Stimulated activated CD4-positive, alpha-beta T cell treated with anti-CD3 and anti-CD28 coated beads, TNF-alpha, amount 100 ng/mL, for 1 hour (primary cell): Measurements from ENCODE around the gene FAM181A.

Source experiments
- DNase-seq, 3 donors: peaks; one replicate each; pipeline ENCODE4 v3.0.0-alpha.2; 2020; ENCODE audit warnings: low read depth in 3 of 3, low spot score in 1 of 3

The FAM181A gene

GRCh38 chr14:93960774-93961438 lies 33.8 kb downstream of the FAM181A start:
- no peak for DNase-seq

DNA sequence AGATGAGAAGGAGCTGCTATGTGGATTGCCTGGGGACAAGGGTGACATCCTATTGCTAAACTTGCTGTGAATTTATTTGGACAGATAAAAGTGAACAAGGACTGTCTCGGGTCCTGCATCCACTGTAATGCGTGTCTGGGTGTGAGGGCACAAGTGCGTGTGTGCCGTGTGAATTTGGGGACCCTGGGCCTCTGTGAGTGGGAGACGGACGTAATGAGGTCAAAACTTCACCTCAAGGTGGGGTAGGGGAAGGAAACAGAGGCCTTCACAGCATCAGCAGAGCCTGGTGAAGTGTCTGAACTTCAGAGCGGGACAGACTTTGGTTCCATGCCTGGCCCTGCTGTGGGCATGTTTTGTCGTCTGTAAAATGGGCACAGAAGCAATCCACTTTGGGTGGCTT lies 34.5 kb downstream of the FAM181A start:
- DNase-seq = no peak

GRCh38 chr14:93962701-93963601 lies 35.8 kb downstream of the FAM181A start:
- no peak for DNase-seq

GRCh38 chr14:93963692-93964091 lies 36.5 kb downstream of the FAM181A start:
- DNase-seq = no peak

DNA sequence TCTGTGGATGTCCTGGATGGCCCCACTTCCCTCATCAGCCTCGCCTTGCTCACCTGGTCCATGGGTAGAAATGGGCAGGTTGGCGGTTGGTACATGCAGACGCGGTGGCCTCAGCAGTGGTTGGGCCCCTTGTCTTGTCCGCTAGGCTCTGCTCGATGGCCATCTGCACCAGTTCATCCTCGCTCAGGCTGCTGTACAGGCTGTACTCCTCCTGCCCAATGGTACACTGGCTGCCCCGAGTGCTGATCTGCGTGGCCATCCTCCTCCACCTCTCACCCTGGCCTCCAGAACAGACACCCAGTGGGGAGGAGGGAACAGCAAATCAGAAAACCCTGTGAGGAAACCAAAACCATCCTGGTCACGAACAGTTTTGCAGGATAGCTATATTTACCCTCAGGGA lies 37.1 kb downstream of the FAM181A start:
- DNase-seq = no peak

- DNase-seq = no peak
Measured at GRCh38 chr14:93964820-93965286, 37.7 kb downstream of the FAM181A start.

GRCh38 chr14:93965287-93965821 lies 38.2 kb downstream of the FAM181A start:
- DNase-seq = no peak

DNA sequence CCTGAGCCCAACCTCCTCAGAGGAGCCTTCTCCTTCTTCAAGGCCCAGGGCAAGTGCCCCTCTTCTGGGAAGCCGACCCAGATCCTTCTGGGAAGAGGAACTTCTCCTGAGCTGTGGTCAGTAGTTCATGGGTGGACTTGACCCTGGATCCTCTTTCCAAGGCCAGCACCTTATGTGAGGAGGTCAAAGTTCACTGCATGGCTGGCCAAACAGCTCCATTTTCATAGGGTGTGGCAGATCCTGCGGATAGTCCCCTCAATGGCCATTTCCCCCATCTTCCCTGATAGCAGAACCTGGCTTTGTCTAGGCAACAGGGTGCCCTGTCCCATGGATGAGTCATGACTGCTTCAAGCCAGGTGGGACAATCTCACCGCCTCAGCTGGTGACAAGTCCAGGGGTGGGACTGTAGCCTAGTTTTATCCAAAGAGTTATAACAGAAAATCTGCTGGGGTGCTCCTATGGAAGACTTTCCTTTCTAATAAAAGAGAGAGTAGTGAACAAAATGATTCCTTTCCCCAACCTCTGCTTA lies 38.9 kb downstream of the FAM181A start:
- no peak for DNase-seq

DNA sequence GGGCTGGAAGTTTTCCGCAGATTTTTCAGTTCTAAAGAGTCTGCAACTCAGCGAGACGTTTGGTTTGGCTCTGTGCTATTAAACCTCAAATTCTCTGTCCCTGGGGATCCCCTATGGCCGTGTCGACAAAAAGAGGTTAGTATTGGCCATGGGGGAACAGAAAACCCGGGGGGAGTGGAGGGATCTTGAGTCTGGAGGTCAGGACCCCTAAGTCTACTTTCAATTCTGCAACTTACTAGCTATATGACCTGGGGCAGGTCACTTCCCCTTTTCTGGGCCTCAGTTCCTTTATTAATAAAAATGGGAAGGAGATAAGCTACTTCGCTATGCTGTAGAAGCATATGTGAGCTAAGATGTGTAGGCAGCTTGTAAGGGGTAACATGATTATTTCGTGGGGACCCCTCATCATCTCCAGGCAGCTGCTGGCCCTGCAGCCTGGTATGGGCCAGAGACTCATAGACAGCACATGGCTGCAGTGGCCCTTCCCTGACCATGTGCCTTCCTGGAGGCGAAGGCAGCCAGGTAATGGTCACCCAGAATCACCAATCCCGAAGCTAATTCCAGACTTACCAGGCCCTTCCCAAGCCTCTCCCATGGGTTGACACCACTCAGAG lies 40.6 kb downstream of the FAM181A start:
- DNase-seq = no peak

DNA sequence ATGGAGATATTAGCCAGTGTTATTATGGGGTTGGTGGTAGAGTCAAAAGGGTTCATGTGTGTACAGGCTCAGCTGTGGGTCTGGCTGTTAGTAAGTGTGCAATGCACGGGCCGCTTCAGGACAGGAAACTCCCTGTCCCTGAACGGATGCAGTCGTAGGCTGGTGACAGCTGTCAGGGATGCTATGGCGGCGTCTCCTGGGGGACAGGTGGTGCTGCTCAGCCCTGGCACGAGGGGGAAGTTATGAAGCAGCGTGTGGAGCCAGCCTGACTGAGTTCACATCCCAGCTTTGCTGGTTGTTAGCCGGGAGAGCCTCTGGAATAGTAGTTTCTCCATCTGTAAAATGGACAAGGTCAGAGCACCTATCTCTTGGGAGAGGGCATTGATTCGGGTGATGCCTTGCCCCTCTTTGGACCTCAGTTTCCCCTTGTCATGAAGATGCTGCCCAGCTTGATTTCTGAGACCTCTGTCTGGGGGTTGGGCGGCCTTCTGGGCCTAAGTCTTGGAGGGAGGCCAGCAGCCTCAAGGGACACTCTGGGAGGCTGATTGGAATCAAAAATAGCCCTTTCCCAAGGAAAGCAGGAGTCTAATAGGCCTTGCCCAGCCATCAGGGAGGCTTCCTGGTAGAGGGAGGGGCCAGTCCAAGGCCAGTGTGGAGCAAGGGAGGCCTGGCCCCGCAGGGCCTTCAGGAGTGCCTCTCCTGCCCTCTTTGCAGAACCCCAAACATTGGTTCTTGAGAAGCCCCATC lies 42.1 kb downstream of the FAM181A start:
- DNase-seq = no peak

DNA sequence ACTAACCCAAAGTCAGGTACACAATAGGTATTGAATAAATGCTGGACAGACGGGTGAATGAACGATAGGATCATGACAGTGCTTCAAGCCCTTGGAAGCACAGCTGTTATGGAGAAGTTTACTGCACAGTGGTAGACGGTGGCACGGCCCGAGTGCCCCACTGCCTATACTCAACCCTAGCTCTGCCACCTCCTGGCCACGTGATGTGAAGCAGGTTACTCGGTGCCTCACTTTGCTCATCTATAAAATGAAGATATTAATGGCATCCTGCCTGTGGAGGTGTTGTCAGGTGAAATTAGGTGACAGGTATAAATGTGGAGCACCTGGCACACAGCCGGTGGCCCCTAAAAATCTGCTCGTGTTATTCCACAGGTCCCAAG lies 43.4 kb downstream of the FAM181A start:
- DNase-seq = peak; percentile 49 to 57 (median 56)

DNA sequence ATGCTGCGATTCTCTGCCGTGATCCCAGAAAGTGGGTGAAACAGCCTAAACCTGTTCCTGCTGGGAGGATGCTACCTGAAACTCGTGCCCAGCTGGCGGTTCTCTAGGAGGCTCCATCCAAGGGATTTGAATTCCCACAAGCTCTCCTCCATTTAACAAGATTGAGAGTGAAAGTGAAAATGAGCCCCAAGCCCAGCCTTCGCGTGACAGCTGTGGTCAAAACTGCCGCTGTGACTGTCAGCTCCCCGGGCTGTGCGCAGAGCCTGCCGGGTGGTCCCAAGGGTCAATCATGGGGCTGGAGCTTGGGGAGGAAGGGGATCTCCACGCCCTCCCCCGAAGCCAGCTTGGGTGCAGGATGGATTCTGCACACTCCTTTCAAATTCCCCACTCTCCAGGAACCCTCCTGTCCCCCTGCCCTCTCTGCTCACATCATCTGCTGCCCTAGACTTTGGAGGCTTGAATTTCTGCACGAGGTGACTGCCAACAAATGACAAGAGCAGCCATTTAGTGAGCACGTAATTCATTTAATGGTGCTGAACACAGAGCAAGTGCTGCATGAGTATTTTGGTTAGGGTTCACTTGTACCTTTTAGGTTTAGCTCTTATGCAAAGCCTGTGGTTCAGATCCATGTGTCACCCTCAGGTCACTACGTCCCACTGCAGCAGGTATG lies 44.0 kb downstream of the FAM181A start:
- peak in 1 of 3 donors; percentile 43 for DNase-seq

DNA sequence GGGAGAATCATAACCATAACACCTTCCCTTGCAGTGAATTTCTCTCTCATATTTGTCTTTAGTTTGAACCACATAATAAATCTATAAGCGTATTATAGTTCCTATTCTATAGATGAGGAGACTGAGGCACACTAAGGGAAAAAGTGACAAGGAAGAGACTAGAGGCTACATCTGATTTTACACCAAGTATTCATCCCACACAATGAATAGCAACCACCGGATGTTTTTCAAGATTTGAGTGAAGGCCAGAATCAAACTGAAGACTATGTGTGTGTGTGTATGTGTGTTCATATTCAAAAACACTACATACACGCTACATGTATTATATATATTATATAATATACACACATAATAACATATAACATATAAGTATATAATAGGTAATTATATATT lies 44.5 kb downstream of the FAM181A start:
- DNase-seq = no peak

DNA sequence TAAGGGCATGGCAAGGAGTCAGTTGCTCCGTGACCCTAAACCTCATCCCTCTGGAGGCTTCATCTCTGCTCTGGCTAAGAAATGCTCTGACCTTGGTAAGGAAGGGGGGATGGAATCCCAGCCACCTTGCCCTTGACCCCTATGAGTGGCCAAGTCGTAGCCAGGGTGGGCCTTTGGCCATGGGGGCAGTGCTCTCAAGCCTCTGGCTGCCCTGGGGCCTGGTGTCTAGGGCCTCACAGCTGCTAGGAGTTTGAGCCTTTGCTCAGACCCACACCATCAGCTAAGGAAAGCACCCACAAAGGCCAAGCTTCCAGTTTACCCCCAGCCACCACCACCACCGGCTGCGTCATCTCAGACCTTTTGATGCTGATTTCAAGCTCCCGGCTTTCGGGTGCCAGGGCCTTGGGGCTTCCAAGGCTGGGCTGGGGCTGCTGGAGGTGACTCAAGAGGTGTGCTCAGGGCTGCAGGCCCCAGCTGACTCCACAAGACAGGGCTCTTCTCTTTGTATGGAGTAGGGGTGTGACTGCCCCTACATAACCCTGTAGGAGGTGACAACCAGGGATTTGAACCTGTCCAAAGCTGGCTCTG lies 45.6 kb downstream of the FAM181A start:
- no peak for DNase-seq

DNA sequence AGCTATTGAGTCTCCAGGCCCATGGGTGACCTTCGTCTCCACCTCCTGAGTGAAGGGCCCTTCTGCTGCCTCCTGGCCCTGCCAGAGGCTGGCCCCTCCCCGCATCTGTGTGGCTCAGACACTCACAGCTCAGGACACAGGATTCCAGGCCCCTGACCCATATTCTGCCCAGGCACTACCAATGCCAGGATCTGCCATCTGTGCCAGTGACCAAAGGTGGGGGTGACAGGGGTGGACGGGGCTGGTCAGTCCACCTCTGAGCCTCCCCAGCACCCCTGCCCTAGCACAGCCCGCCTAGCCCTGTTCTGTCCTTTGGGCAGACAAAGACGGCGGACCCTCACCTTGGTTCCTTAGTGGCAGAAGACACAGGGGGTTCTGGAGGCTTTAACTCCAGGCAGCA lies 46.5 kb downstream of the FAM181A start:
- DNase-seq = no peak

DNA sequence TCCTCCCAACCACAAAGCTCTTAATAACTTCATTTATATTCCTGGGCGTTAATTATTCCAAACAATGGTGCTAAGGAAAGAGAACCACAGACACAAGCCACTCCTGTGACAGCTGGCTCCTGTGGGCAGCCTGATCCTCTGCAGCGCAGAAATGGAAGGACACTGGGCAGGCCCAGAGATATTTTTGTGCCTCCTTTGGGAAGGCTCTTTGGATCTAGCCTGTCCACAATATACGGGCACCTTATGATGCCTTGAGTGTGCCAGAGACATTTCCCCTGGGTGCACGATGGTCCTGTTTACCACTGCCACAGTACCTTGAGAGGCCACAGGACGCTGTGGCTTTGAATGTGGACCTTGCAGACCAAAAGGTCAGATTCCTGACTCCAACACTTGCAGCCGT lies 47.2 kb downstream of the FAM181A start:
- DNase-seq = no peak

GRCh38 chr14:93974833-93975232 lies 47.7 kb downstream of the FAM181A start:
- DNase-seq = no peak

GRCh38 chr14:93975791-93976476 lies 48.8 kb downstream of the FAM181A start:
- DNase-seq = no peak

- DNase-seq = no peak
Measured at GRCh38 chr14:93976477-93977057, 49.4 kb downstream of the FAM181A start, which contains the start of gene ASB2. TSS of gene ASB2 (minus strand) at chr14:93976570. CDS start at chr14:93964539, 12,031 bp downstream.
